Tongue (tissue), 2 donors: Measurements from ENCODE around the gene CLTC. TPM values are rescaled to one million over a fixed set of nuclear protein-coding genes. Genes with fewer than 3 reads are reported as not detected.
"Not testable (repeated sequence)": the region's sequence is repeated elsewhere in the genome, so short reads cannot be mapped to it uniquely, and the experiment has no call there.

ENCODE experiments used
- DNase-seq: peaks from one replicate; pipeline ENCODE4 v3.0.0-alpha.2; 2015
- total RNA-seq: library from RNA; depleted of rRNA; stranded (reverse); fragments of >200 nt; gene quantifications from one replicate; pipeline ENCODE4 v1.2.3, GENCODE V29; 2014

CLTC gene
- 319 TPM for total RNA-seq

DNA sequence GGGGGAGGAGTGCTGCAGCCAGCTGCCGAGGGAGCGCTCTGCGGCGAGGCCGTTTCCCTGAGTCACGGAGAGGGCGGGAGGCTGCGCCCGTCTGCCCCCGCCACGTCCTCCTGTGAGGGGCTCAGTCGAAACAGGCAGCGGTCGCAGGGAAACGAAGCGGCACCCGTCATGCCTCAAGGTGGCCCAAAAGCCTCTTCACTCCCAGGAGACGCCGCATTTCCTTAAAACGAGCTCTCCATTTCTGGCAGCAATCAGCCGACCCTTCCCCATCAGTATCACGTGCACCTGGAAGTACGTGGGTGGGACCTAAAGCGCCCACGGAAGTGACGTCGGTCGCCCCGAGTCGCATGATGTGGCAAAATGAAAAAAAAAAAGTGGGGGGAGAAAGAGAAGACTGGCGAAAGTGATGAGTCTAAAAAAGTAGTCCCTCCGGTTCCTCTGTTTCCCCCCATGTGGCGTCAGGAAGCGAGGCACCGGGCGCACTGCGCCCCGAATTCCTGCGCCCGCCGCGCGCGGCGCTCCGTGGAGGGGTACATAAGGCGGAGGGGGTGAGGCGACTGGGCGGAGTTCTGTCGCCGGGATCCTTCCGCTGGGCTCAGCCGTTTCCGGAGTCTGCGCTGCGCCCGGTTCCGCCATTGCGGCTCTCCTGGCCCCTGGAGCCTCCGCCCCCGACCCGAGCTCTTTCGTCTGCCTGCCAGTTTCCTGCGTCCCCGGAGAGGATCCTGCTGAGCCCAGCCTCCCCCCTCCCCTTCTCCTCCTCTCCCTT, at the start of gene CLTC:
Gene CLTC (plus strand): TSS at position 598 of the 766 bp plus-strand sequence. CDS start 237 bp downstream, outside the sequence.
- peak; percentile 99 for DNase-seq

DNA sequence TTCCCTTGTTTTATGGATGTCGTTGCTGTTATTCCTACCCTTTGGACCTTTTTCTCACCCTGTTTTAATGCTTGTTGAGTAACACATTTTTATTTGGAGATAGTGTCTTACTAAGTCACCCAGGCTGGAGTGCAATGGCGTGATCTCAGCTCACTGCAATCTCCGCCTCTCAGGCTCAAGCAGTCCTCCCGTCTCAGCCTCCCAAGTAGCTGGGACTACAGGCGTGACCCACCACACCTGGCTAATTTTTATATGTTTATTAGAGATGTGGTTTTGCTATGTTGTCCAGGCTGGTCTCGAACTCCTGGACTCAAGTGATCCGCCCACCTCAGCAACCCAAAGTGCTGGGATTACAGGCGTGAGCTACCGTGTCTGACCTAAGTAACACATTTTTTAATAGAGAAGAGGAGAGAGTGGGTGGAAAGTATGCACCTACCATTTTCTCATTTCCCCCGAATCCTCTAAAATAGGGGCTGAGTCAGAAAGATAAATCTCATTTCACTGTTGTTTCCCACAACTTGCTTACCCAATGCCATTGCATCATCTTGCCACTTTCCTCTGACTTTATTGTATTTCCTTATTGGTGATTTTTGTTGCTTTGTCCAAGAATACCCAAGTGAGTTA, 47.3 kb upstream of the CLTC start:
- DNase-seq, result no peak

DNA sequence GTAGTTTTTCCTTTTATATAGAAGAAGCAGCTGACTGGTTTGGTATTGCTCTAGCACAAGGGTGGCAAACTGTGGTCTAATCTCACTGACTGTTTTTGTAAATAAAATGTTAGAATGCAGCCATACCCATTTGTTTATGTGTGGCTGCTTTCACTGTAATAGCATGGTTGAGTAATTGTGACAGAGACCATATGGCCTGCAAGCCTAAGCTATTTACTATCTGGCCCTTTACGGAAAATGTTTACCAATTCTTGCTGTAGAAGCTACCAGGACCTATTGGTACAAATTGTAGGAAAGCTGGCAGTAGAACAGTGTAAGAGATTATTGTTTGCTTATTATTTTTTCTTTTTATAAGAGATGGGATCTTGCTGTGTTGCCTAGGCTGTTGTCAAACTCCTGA, 35.5 kb upstream of the CLTC start:
- not testable (repeated sequence) for DNase-seq

DNA sequence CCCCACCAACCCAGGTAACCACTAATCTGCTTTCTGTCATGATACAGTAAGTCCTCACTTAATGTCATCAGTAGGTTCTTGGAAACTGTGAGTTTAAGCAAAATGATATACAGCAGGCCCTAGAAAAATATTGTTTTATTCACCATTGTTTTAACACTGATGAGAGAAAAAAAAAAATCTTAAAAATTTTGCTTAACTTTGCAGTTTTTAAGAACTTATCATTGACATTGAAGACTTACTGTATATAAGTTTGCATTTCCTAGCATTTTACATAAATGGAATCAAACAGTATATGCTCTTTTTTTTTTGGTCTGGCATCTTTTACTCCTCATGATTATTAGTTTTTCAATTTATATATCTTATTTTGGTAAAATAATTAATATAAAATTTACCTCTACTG, 19.5 kb upstream of the CLTC start:
- no peak for DNase-seq

DNA sequence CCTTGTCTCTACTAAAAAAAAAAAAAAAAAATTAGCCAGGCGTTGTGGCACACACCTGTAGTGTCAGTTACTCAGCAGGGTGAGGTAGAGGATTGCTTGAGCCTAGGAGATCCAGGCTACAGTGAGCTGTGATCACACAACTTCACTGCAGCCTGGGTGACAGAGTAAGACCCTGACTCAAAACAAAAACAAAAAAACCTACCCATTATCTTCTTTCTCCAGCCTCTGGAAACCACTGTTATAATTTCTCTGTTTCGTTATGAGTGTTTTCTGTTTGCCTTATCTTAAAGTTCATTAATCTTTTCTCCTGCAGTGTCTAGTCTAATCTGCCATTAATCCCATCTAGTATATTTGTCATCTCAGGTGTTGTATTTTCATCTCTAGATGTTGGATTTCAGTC, 18.6 kb upstream of the CLTC start:
- no peak for DNase-seq

DNA sequence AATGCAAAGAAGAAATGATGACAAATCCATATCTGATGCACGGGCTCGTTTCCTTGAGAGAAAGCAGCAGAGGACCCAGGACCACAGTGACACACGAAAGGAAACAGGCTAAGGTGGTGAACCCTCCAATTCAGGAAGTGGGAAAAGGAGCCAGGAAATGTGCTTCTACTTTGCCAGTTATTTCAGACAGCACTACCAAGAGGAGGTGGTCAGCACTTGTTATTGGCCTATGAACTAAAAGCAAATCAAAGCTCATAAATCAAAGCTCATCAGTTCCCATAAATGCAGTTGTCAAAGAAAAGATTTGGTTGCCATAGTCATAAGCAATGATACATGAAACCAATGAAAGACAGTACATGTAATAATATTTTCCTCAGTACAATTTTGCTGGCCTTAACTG, 12.6 kb upstream of the CLTC start:
- DNase-seq, result no peak

DNA sequence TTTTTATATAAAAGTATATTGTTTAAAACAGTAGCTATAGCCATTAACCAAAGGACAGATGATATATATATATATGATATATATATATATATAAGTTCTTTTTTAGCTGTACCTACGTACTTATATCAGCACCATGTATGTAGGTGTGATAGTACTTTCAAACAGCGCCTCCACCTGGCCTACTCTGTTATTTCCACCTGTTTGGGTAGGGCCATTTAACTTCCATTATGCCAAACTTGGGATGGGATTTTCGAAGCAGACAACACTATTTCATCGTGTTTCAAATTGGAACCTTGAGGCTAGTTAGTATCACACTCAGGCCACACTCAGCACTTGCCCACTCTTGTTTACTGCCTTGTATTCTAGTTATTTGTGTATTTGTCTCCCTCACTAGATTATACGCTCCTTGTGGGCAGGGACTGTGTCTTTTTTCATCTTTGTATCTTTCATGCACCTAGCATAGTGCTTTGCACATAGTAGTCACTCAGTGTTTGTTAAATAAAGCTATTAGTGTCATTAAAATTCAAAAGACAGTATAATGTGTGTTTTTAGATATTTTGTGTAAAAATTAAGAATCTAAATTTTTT, 11.8 kb upstream of the CLTC start:
- DNase-seq, result no peak

DNA sequence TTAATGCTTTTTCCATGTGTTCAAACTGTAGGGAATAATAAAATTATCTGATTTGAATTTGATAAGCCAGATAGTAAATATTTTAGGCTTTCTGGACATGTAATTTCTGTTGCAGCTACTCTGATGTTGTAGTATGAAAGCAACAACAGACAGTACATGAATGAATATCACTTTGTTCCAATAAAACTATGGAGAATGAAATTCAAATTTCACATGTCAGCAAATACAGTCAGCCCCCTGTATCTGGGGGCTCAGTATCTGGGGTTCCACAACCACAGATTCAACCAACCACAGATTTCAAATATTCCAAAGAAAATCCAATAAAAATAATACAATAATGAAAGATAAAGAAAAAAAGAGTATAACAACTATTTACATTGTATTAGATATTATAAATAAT, 8.2 kb upstream of the CLTC start:
- DNase-seq, result no peak

DNA sequence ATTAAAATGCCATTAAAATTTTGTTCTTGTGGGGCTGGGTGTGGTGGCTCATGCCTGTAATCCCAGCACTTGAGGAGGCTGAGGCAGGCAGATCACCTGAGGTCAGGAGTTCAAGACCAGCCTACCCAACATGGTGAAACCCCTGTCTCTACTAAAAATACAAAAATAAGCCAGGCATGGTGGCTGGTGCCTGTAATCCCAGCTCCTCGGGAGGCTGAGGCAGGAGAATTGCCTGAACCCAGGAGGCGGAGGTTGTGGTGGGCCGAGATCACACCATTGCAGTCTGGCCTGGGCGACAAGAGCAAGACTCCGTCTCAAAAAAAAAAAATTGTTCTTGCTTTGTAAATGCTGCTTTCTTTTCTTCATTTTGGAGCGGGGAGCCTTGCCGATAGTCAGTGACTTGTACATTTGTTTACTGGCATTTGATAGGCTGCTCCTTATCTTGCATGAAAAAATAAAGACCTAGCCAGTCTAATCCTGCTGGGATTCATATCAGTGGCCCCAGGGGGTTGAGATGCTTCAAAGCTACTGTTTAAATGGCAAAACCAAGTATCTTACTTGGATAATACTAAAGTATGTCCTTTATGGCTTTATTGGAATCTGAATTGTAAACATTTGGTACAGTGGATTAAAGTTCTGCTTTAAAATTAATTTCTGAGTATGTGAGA, 3.3 kb upstream of the CLTC start:
- no peak for DNase-seq

DNA sequence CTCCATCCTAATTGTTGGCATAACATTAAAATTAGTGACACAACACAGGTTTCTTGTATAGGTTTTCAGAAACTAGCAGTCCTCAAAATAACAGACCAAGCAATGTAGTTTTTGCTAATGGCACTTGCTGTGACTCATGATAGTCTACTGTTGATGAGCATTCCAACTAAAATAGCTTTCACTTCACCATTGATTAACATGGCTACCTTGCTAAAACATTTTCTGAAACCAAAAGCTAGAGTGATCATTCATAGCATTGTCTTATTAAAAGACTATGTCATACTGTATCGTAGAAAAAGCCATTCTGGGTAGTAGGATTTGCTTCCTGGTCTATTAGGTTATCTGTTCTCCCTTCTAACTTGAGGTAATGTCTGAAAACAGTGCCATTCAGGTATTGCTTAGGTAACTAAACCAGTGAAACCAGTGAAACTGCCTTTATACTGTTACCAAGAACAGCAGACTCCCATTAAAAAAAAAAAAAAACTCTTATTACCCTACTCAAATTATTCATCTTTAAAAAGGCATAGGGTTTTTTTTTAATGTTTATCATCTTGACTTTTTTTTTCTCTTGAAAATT, 2.5 kb upstream of the CLTC start:
- DNase-seq, result no peak

DNA sequence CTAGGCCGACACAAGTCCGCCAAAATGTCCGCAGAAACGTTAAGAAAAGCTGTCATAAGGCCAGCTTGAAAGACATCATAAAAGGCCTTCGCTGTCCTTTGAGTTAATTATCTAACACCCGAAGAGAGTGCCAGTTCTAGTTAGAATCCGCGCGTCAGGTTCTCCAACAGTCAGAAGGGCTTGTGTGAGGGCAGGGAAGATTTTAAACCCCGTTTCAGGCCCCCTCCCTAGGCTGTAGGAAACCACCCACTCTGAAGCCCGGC, 729 bp upstream of the CLTC start:
- DNase-seq, result no peak

DNA sequence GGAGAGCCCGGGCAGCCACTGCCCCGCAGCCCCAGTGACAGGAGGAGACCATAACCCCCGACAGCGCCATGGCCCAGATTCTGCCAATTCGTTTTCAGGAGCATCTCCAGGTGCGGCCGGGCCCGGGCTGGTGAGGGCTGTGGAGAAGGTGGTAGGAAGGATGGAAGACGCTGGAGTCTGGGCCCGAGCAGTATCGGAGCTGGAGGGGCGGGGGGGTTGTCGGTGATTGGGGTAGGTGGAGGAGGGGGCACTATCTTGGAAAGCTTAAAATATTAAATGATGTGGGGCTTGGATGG, 317 bp downstream of the CLTC start:
- no peak for DNase-seq

DNA sequence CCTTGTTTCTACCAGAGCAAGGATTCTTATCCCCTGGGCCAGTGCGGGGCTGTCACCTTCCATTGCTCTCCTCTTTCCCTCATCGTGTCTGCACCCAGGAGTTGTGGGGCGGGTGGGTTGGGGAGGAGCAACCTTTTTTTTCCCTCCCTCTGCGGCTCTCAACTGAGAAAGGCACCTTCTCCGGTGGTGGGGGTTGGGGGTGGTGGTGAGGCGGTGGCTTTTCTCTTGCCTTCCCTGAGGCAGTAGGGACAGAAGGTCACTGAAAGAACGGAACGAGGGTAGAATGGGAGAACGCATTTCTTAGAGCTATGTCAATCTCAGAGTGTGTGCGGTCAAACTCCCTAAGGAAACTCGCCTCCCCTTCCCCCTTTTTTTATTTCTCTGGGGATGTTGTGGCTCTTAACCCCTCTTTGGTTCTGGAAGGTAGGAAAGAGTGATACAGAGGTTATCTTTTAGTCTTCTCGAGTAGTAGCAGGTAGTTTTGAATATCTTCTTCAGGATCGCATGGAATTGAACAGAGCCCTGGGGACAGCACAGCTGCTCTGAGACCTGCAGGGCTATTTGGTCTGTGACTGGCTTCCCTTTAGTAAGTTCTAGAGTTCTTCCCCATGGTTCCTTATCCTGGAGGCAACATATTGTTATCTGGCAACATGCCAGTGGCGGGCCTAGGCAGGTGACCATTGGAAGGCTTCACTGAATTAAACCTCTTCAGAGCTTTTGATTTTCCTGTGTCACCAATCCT, 994 bp downstream of the CLTC start:
- DNase-seq, result peak; percentile 58

DNA sequence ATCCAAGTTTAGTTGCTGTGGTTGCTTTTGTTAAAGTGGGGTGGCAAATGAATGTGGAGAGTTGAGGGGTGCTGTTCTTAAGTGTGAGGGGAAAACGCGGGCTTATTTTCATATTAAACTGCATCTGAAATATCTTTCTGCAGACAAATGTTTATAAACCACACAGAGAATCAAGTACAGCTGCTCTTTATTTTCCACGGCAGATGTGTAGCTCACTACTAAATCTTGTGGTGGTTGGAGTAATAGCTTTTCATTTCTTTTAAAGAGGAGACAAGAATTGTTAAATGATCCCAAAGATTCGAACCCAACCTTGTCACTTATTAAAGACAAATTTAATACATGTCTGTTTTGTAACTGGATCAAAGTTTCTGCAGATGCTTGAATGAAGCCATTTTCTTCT, 2.1 kb downstream of the CLTC start:
- DNase-seq, result peak; percentile 35

DNA sequence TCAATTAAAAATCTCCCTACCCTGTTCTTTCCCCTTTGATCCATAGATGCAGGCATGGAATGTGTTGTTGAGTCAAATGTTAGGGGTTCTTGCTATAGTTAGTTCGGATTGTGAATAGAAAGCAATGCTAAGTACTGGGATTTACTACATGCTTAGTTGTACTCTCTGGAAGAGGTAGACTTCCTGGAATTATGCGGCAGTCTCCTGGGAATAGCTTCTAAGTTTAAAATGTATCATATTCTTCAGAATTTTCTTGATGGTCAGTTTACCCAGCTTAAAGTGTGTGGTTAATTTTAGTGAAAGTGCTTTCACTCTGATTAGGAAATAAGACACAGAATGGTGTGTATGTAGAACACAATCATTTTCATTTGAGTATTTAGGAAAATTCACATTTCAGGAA, 3.5 kb downstream of the CLTC start:
- no peak for DNase-seq

DNA sequence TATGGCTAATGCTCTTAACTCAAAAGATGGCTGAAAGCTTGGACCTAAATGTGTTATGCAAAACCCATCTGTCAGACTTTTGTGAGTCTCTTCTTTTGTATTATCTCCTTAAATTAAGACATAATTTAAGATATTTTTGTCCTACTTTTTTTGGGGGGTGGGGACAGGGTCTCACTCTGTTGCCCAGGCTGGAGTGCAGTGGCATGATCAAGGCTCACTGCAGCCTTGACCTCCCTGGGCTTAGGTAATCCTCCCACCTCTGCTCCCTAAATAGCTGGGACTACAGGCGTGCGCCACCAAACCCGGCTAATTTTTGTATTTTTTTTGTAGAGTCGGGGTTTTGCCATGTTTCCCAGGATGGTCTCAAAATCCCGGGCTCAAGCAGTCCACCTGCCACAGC, 7.1 kb downstream of the CLTC start:
- DNase-seq, result no peak

DNA sequence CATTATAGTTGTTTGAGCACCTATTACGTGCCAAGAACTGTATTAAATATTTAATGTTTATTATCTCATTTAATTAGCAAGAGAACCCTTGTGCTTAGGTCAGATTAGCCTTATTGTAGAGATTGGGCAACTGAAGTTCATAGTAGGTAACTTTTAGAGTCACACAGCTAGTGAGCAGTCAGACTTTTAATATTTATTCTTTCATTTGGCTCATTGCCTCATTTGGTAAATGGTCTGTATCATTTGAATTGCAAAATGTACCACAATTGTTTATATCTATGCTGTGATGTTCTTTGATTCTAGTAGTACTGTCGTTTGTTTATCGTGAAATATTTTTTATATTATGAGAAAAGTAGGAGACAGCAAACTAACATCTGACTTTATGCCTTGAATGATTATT, 7.6 kb downstream of the CLTC start:
- no peak for DNase-seq

DNA sequence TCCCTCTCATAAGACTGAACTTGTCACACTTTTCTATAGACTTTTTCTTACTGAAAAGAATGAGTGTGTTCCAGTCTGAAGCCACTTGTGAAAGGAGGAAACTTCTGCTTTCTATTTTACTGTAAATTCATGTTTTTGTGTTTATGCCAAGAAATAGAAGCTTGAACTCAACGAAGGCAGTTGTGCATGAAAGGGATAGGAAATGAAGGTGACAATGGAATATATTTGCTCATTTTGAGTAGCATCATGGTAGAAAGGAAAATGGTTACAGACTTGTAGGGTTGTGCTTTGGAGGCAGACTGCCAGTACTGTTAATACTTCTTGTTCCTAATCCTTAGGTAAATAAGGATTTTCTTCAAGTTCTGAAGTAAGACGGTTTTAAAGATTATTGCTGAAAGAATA, 8.1 kb downstream of the CLTC start:
- peak; percentile 19 for DNase-seq

DNA sequence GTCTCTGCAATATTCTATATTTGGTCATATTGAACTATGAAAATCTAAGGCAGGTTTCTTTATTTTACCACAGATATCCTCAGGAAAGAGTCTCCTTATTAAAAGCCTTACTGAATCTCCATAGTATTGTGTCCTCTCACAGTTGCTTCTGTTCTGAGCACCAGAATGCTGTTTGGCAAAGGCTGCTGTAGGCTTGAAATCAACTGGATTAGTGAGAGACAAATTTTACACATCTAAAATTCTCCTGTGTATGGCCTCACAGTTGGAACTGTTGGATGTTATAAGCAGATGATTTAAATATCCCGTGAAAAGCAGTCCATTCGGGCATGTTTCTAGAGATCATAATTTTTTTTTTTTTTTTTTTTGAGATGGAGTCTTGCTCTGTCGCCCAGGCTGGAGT, 9.5 kb downstream of the CLTC start:
- DNase-seq, result no peak

DNA sequence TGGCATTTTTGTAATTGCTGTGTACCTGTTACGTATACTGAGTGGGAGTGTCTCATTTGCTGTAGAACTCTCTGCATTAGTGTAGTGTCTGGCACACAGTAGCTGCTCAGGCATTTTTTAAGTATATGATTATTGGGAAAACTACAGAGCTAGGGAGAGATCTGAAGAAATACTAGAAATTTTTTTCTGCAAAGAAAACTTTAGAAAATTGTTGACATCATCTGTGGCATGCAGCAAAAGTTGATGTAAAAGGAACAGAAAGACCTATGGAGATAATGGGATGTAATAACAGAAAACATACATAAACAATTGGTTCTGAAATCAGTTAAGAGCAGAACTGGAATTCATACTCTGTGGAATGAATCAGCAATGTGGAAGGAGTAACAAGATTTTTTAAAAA, 11.6 kb downstream of the CLTC start:
- DNase-seq, result no peak

DNA sequence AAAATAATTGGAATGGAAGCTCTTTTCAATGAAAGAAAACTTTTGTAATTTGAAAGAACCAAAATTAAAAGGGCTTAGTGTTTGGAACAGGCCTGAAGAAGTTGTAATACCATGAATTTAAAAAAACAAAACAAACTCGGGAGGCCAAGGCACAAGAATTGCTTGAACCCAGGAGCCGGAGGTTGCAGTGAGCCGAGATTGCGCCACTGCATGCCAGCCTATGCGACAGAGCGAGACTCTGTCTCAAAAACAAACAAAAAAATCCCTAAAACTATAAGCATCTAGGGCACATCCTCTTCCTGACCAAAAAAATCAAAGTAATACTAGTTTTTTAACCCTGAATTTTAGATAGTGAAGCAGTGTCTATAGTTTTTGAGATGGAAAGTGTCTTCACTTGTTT, 12.7 kb downstream of the CLTC start:
- no peak for DNase-seq

DNA sequence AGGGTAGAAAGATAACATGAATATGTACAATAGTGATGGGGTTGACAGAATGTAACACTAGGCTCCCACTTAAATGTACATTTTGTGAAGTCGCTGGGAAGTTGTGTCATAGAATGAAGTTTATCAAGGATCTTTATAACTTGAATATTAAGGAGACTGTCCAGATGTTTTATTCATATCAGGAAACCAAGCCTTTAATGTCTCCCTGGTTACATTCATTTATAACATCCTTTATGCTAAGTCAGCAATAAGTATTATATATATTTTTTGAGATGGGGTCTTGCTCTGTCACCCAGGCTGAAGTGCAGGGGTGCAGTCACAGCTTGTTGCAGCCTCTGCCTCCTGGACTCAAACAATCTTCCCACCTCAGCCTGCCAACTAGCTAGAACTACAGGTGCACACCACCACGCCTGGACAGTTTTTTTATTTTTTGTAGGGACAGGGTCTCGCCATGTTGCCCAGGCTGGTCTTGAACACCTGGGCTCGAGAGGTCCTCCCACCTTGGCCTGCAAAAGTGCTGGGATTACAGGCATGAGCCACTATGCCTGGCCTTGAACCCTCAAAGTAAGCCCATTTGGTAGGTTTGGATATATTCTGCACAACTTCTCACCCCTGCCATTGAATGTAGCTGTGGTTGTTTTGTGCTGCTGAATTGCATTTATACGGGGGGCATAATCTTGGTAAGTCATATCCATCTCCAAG, 14.1 kb downstream of the CLTC start:
- no peak for DNase-seq
